Esophagus squamous epithelium (tissue), 5 donors: ENCODE data around the gene MESD. TPM values are rescaled to one million over a fixed set of nuclear protein-coding genes. Genes with fewer than 3 reads are reported as not detected.

Experiments used
- DNase-seq: peaks from one replicate; lab custom pipeline; 2025; lab: John Stamatoyannopoulos, UW
- H3K27ac ChIP-seq, 4 donors: fragments of 200-600 bp; sonication (generic); one replicate each; pipeline ENCODE4 v1.5.1; 2016 to 2019; ENCODE audit warnings: mild to moderate bottlenecking in 1 of 4
- H3K27me3 ChIP-seq, 4 donors: fragments of 200-600 bp; sonication (generic); 1 replicate in 3 of 4; 2 replicates in 1 of 4; pipeline versions ENCODE4 v1.5.1 to v1.6.0; 2017 to 2021; ENCODE audit warnings: antibody characterized with exemption in 1 of 4
- H3K36me3 ChIP-seq, 3 donors: fragments of 200-600 bp; sonication (generic); one replicate each; pipeline ENCODE4 v1.5.1; 2016 to 2019
- H3K4me1 ChIP-seq, 3 donors: fragments of 200-600 bp; sonication (generic); one replicate each; pipeline ENCODE4 v1.5.1; 2017 to 2019
- H3K4me3 ChIP-seq, 4 donors: fragments of 200-600 bp; sonication (generic); 1 replicate in 3 of 4; 2 replicates in 1 of 4; pipeline ENCODE4 v1.5.1; 2016 to 2019; ENCODE audit warnings: mild to moderate bottlenecking in 2 of 4, moderate library complexity in 1 of 4
- H3K9me3 ChIP-seq, 3 donors: fragments of 200-600 bp; sonication (generic); one replicate each; pipeline ENCODE4 v1.5.1; 2016 to 2019
- POLR2A ChIP-seq, 4 donors: fragments of 450-650 bp; IDR thresholded peaks; one replicate each; pipeline ENCODE4 v1.6.1; 2017; ENCODE audit warnings: antibody characterized with exemption in 4 of 4, mild to moderate bottlenecking in 4 of 4, moderate library complexity in 3 of 4
- WGBS, 2 donors: methylation state at CpG; one replicate each; pipeline ENCODE4 v1.1.5; 2018; 5-methylcytosine and 5-hydroxymethylcytosine counted together
- intact Hi-C: fragments of 100-400 bp; cut with DNase I; formaldehyde crosslinking; loops from one replicate; pipeline ENCODE4 v1.15.0; 2022
- total RNA-seq, 4 donors: library from RNA; depleted of rRNA; stranded (reverse); fragments of >200 nt; gene quantifications; one replicate each; pipeline ENCODE4 v1.1.0, GENCODE V29; 2016
- TF ChIP-seq, protein P1 (sequence below), 6 experiments: fragments of 450-650 bp in 4 of 6; fragments of 200-600 bp in 2 of 6; sonication (generic) in 2 of 6; IDR thresholded peaks; one replicate each; pipeline ENCODE4 v1.5.1; 2016 to 2019; ENCODE audit warnings: antibody characterized with exemption in 6 of 6, mild to moderate bottlenecking in 4 of 6, moderate library complexity in 4 of 6
- donor health status: DM: yes; HTN: yes; CAD: no.

Gene MESD
- total RNA-seq, 4 donors from 2014 or later: 13.8 to 25.4 (median 19.1) TPM

DNA sequence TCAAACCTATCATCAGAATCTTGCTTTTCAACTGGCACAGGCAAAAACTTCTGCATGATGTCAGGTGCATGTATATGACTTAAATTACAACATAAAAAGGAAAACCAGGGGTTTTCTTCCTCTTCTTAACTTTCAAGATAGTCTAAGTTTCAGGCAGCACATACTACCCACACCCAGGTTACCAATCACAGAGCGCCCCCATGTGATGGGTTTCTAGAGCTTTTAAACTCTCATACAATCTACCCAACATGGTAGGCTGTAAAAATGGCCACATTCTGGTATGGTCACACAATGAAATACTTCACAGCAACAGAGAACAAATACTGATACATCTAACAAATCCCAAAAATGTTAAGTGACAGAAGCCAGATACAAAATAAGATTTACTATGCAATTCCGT, 7.4 kb downstream of the MESD start:
- DNase-seq: no peak
- peaks cover 7 to 42% (median 7%) of the 10 kb centered on the region in 3 donors for H3K4me1 ChIP-seq
- H3K36me3 ChIP-seq: peaks cover 0 to 66% (median 6%) of the 10 kb centered on the region in 3 donors
- no peaks in the 10 kb centered on the region for H3K27me3 ChIP-seq
- H3K4me3 ChIP-seq: no peak overlapping the region
- TF ChIP-seq POLR2A (IDR thresholded peaks at IDR 0.05): no peak
- TF ChIP-seq, protein P1, sequence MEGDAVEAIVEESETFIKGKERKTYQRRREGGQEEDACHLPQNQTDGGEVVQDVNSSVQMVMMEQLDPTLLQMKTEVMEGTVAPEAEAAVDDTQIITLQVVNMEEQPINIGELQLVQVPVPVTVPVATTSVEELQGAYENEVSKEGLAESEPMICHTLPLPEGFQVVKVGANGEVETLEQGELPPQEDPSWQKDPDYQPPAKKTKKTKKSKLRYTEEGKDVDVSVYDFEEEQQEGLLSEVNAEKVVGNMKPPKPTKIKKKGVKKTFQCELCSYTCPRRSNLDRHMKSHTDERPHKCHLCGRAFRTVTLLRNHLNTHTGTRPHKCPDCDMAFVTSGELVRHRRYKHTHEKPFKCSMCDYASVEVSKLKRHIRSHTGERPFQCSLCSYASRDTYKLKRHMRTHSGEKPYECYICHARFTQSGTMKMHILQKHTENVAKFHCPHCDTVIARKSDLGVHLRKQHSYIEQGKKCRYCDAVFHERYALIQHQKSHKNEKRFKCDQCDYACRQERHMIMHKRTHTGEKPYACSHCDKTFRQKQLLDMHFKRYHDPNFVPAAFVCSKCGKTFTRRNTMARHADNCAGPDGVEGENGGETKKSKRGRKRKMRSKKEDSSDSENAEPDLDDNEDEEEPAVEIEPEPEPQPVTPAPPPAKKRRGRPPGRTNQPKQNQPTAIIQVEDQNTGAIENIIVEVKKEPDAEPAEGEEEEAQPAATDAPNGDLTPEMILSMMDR (IDR thresholded peaks at IDR 0.05): no peak
- intact Hi-C loops: no loop called here
- 80 to 94% methylated on average over 2 of the region's 2 CpGs for WGBS, 2 donors
- H3K27ac ChIP-seq: no peak overlapping the region
- no peaks in the 10 kb centered on the region for H3K9me3 ChIP-seq

DNA sequence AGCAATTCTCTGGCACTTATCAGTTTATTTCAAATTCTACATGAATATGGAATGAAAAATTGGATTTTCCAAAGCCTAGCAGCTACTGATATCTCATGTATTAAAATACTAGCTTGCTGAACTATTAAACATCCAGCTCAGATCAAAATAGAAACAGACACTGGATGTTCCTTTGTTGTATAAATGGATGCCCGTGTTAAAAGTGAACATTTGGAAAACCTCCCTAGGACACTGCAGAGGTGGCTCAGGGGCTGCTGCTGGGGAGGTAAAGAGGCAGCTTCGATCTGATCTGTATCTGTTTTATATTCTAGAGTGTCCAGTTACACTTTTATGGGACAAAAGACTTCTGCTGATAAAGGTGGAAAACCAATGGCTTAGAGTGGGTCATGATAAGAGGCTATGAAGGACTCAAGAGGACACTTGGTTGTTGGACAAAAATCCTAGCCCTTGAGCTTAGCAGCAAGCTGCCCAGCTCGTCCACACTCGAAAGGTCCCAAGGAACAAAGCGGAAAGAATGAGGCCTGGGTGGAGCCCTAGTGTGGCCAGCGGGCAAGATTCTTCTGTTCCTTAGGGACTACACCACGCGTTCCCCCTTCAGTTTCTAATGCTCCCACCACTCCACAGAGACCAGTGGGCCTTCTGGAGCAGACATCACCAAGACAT, 9.9 kb downstream of the MESD start:
- peaks cover 0 to 80% (median 6%) of the 10 kb centered on the region in 3 donors for H3K36me3 ChIP-seq
- H3K27me3 ChIP-seq: no peaks in the 10 kb centered on the region
- H3K9me3 ChIP-seq: no peaks in the 10 kb centered on the region
- H3K4me1 ChIP-seq: peaks cover 0 to 20% (median 0%) of the 10 kb centered on the region in 3 donors
- intact Hi-C loops: loop anchor here (10.0 kb wide), 3 partner anchors 285 to 525 kb away; no protein-coding TSS in a partner anchor
- no peak for DNase-seq
- WGBS, 2 donors: 71 to 83% methylated on average over 7 to 8 of the region's 8 CpGs
- TF ChIP-seq POLR2A (IDR thresholded peaks at IDR 0.05): no peak
- TF ChIP-seq, protein P1 (IDR thresholded peaks at IDR 0.05): no peak
- H3K27ac ChIP-seq: no peak overlapping the region
- no peak overlapping the region for H3K4me3 ChIP-seq

DNA sequence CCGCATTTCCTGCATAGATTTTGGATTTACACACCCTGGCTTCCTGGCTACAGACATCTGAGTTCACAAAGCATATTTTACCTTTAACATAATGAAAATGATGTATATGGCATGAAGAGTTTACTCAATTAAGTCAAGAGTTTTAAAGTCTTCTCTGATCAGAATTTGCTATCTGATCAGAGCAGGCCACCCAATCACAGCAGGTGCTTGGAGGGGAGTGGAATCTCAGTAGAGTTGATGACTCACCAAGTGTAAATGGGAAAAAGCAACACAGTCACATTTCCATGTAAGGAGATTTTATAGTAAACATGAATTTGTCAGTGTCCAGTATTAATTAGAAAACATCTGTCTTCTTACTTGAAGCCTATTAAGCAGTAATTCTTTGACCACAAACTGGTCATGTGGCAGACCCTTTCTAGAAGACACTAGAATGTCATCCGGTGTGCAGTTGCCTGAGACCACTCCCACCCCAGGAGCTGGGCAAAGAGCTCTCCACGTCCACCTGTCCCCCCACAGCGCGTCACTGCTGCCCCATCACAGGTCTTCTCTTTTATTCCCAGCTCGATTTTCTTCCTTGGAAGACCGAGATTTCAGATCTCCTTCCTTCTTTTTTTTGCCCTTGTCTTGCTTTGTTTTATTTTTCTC, 10.8 kb downstream of the MESD start:
- DNase-seq: no peak
- intact Hi-C loops: loop anchor here (10.0 kb wide), 3 partner anchors 286 to 524 kb away; no protein-coding TSS in a partner anchor
- WGBS, 2 donors: 86 to 89% methylated on average over 7 of the region's 7 CpGs
- Histone ChIP-seq H3K36me3 (peaks cover 0 to 84% (median 6%) of the 10 kb centered on the region in 3 donors), H3K27me3 (no peaks in the 10 kb centered on the region), H3K4me3 (no peak overlapping the region), H3K4me1 (peaks cover 0 to 18% (median 0%) of the 10 kb centered on the region in 3 donors), H3K27ac (no peak overlapping the region), H3K9me3 (no peaks in the 10 kb centered on the region)
- TF ChIP-seq, protein P1 (IDR thresholded peaks at IDR 0.05): no peak
- no peak for TF ChIP-seq POLR2A (IDR thresholded peaks at IDR 0.05)

DNA sequence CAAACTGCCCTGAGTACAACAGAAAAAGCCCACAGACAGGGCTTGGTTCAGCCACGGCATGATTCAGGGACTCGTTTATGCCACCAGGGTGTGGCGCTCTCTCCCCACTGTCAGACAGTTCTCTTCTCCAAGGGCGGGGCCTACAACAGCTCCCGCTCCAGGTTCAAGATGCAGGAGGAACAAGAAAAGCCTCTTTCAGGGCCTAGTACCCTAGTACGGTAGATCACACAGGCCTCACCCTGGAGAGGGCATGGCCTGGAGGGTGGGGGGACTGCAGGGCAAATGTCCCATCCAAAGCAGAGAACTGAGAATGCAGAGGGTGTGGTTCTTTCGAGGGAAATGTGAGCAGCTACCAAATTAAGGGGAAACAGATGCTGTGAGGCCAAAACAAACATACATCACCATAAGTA, 12.0 kb downstream of the MESD start:
- Histone ChIP-seq H3K27ac (peak overlapping the region in 1 of 4 donors; percentile 13), H3K27me3 (no peaks in the 10 kb centered on the region)
- TF ChIP-seq, protein P1 (IDR thresholded peaks at IDR 0.05): peak in 5 of 6 experiments; percentile 55 to 81 (median 65)
- TF ChIP-seq POLR2A (IDR thresholded peaks at IDR 0.05): no peak

DNA sequence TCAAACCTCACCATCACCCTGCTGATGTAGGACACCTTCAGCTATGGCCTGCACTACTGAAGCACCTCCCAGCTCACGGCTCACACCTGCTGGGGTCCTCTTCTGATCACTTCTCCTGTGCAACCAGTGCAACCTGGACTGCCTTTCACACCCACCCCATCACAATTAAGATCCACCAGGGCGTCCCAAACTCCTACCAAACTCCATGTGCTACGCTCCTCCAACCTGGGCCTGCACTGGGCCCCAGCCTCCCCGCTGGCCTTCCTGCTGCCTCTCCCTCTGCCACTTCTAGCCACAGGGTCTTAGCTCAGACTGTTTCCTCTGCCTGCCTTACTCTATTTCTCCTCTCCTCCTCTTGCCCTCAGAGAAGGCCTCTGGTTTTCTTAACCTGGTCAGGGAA, 12.8 kb downstream of the MESD start:
- intact Hi-C loops: loop anchor here (10.0 kb wide), 3 partner anchors 288 to 522 kb away; no protein-coding TSS in a partner anchor
- Histone ChIP-seq H3K27ac (no peak overlapping the region), H3K4me3 (no peak overlapping the region), H3K36me3 (peaks cover 0 to 85% (median 6%) of the 10 kb centered on the region in 3 donors), H3K4me1 (peaks cover 0 to 20% (median 0%) of the 10 kb centered on the region in 3 donors), H3K27me3 (no peaks in the 10 kb centered on the region), H3K9me3 (no peaks in the 10 kb centered on the region)
- no peak for DNase-seq
- TF ChIP-seq POLR2A (IDR thresholded peaks at IDR 0.05): no peak
- TF ChIP-seq, protein P1 (IDR thresholded peaks at IDR 0.05): no peak
- 75 to 93% methylated on average over 4 of the region's 4 CpGs for WGBS, 2 donors

More for the DNA sequence above, 12.0 kb downstream of the MESD start:
- H3K36me3 ChIP-seq: peaks cover 0 to 87% (median 6%) of the 10 kb centered on the region in 3 donors
- 18 to 24% methylated on average over 3 to 4 of the region's 7 CpGs for WGBS, 2 donors
- no peak for DNase-seq
- H3K4me3 ChIP-seq: no peak overlapping the region
- H3K4me1 ChIP-seq: peaks cover 0 to 20% (median 0%) of the 10 kb centered on the region in 3 donors
- no peaks in the 10 kb centered on the region for H3K9me3 ChIP-seq
- intact Hi-C loops: loop anchor here (10.0 kb wide), 3 partner anchors 287 to 523 kb away; no protein-coding TSS in a partner anchor
